H1 (cell line): ENCODE data around the gene ZNF189. TPM values are rescaled to one million over a fixed set of nuclear protein-coding genes. Genes with fewer than 3 reads are reported as not detected.

Source experiments
- CTCF ChIA-PET: fragments of 300-600 bp; sonication (Branson Sonifier 250); formaldehyde crosslinking; loops from one replicate; lab custom pipeline; 2021; ENCODE audit not compliant: partially characterized antibody; lab: Charles Lee
- POLR2A ChIA-PET: fragments of 300-600 bp; sonication (Branson Sonifier 250); formaldehyde crosslinking; loops from one replicate; lab custom pipeline; 2021; ENCODE audit warnings: inconsistent platforms; ENCODE audit not compliant: partially characterized antibody; lab: Charles Lee
- DNase-seq, 2 experiments: peaks; one replicate each; pipeline versions ENCODE4 v3.0.0 to v3.0.0-alpha.2; 2010 to 2022; ENCODE audit warnings: low spot score in 2 of 2, low read depth in 1 of 2, mixed read lengths in 1 of 2
- FAIRE-seq: peaks from 2 replicates; lab custom pipeline; 2011; peaks lifted over from hg19 to GRCh38; lab: Jason Lieb, UNC
- H2AFZ ChIP-seq: 2 replicates; pipeline ENCODE4 v1.8.1; 2012; ENCODE audit warnings: low read length, inconsistent platforms
- H2AK5ac ChIP-seq: 2 replicates; pipeline ENCODE4 v1.6.1; 2013; ENCODE audit warnings: low read depth, low read length
- H2BK120ac ChIP-seq: replicated peaks from 2 replicates; pipeline ENCODE3; 2013; ENCODE audit warnings: low read depth, low read length, inconsistent platforms
- H2BK12ac ChIP-seq: 2 replicates; pipeline ENCODE4 v1.6.1; 2013; ENCODE audit warnings: low read depth, low read length
- H2BK15ac ChIP-seq: 2 replicates; pipeline ENCODE4 v1.6.1; 2013; ENCODE audit warnings: low read length
- H2BK20ac ChIP-seq: 2 replicates; pipeline ENCODE4 v1.6.1; 2013; ENCODE audit warnings: low read length
- H2BK5ac ChIP-seq: 2 replicates; pipeline ENCODE4 v1.6.1; 2013; ENCODE audit warnings: low read depth, low read length
- H3K14ac ChIP-seq: 2 replicates; pipeline ENCODE4 v1.6.1; 2013; ENCODE audit warnings: inconsistent platforms; ENCODE audit not compliant: insufficient read length
- H3K18ac ChIP-seq: 2 replicates; pipeline ENCODE4 v1.6.1; 2013; ENCODE audit warnings: low read length; ENCODE audit errors: extremely low read depth
- H3K23ac ChIP-seq: 2 replicates; pipeline ENCODE4 v1.6.1; 2013; ENCODE audit warnings: inconsistent platforms; ENCODE audit not compliant: insufficient read length
- H3K23me2 ChIP-seq: 2 replicates; pipeline ENCODE4 v1.6.1; 2013; ENCODE audit warnings: low read depth, low read length
- H3K27ac ChIP-seq: 2 replicates; pipeline ENCODE4 v1.6.1; 2011; ENCODE audit warnings: low read depth, low read length, inconsistent platforms
- H3K27me3 ChIP-seq, 4 experiments: replicated peaks in 1 of 4; 1 replicate in 1 of 4; 2 replicates in 3 of 4; pipeline versions ENCODE4 v1.6.1 to v1.8.1; 2011 to 2013; ENCODE audit warnings: low read length in 3 of 4, mild to moderate bottlenecking in 3 of 4, inconsistent platforms in 2 of 4, mixed read lengths in 2 of 4, moderate library complexity in 1 of 4; ENCODE audit not compliant: control insufficient read depth in 3 of 4, insufficient read depth in 3 of 4; ENCODE audit errors: extremely low read depth in 1 of 4
- H3K36me3 ChIP-seq, 4 experiments: 2 replicates each; pipeline versions ENCODE4 v1.6.1 to v1.8.1; 2011 to 2013; ENCODE audit warnings: mild to moderate bottlenecking in 4 of 4, low read length in 3 of 4, moderate library complexity in 2 of 4, control low read depth in 1 of 4, inconsistent platforms in 1 of 4; ENCODE audit not compliant: insufficient read depth in 4 of 4, control insufficient read depth in 2 of 4
- H3K4ac ChIP-seq: replicated peaks from 2 replicates; pipeline ENCODE3; 2013; ENCODE audit warnings: low read length, low read depth, mixed read lengths, inconsistent platforms; ENCODE audit not compliant: insufficient read length
- H3K4me1 ChIP-seq, 4 experiments: replicated peaks in 1 of 4; 1 replicate in 1 of 4; 2 replicates in 3 of 4; pipeline versions ENCODE4 v1.6.1 to v1.8.1; 2011 to 2013; ENCODE audit warnings: low read length in 3 of 4, inconsistent platforms in 2 of 4, mixed read lengths in 1 of 4; ENCODE audit not compliant: insufficient read depth in 4 of 4, control insufficient read depth in 3 of 4
- H3K4me2 ChIP-seq, 2 experiments: 2 replicates each; pipeline versions ENCODE4 v1.6.1 to v1.8.1; 2011 to 2013; ENCODE audit warnings: low read depth in 2 of 2, low read length in 2 of 2, control low read depth in 1 of 2, inconsistent platforms in 1 of 2, mild to moderate bottlenecking in 1 of 2; ENCODE audit not compliant: insufficient read depth in 1 of 2
- H3K4me3 ChIP-seq, 4 experiments: fragments of 200-600, 300-600 bp in 1 of 4; sonication (generic), shearing (Covaris generic), sonication (Bioruptor Twin) in 1 of 4; 2 replicates each; pipeline versions ENCODE4 v1.5.1 to v1.8.1; 2011 to 2016; ENCODE audit warnings: low read length in 4 of 4, low read depth in 3 of 4, control low read depth in 2 of 4, inconsistent platforms in 2 of 4, mild to moderate bottlenecking in 2 of 4, mixed read lengths in 1 of 4, moderate library complexity in 1 of 4; ENCODE audit not compliant: insufficient read depth in 2 of 4; ENCODE audit errors: extremely low read depth in 1 of 4
- H3K56ac ChIP-seq: replicated peaks from 2 replicates; pipeline ENCODE3; 2013; ENCODE audit warnings: low read depth, mild to moderate bottlenecking, mixed read lengths, low read length, inconsistent platforms; ENCODE audit not compliant: insufficient read length
- H3K79me1 ChIP-seq: 2 replicates; pipeline ENCODE4 v1.6.1; 2013; ENCODE audit warnings: low read depth, low read length, control low read depth
- H3K79me2 ChIP-seq, 2 experiments: 2 replicates each; pipeline versions ENCODE4 v1.6.1 to v1.8.1; 2012 to 2013; ENCODE audit warnings: low read length in 2 of 2, mild to moderate bottlenecking in 2 of 2, inconsistent platforms in 1 of 2; ENCODE audit not compliant: insufficient read depth in 2 of 2, control insufficient read depth in 1 of 2
- H3K9ac ChIP-seq, 4 experiments: replicated peaks in 1 of 4; 1 replicate in 1 of 4; 2 replicates in 3 of 4; pipeline versions ENCODE4 v1.6.1 to v1.8.1; 2011 to 2013; ENCODE audit warnings: low read depth in 3 of 4, low read length in 3 of 4, control low read depth in 2 of 4, mild to moderate bottlenecking in 2 of 4, moderate library complexity in 2 of 4, inconsistent platforms in 1 of 4; ENCODE audit errors: extremely low read depth in 1 of 4
- H3K9me3 ChIP-seq, 2 experiments: 2 replicates each; pipeline versions ENCODE4 v1.6.1 to v1.8.1; 2012 to 2013; ENCODE audit warnings: mild to moderate bottlenecking in 2 of 2, moderate library complexity in 2 of 2, control low read depth in 1 of 2, inconsistent platforms in 1 of 2, low read depth in 1 of 2, low read length in 1 of 2, mixed read lengths in 1 of 2; ENCODE audit not compliant: insufficient read depth in 2 of 2
- H4K20me1 ChIP-seq, 2 experiments: replicated peaks in 1 of 2; 2 replicates each; pipeline versions ENCODE3 to v1.8.1; 2011 to 2013; ENCODE audit warnings: inconsistent platforms in 2 of 2, low read length in 2 of 2, mild to moderate bottlenecking in 1 of 2; ENCODE audit not compliant: insufficient read depth in 2 of 2, control insufficient read depth in 1 of 2
- H4K5ac ChIP-seq: 2 replicates; pipeline ENCODE4 v1.6.1; 2013; ENCODE audit warnings: low read length, low read depth, mixed read lengths, inconsistent platforms; ENCODE audit not compliant: insufficient read length
- H4K8ac ChIP-seq: 2 replicates; pipeline ENCODE4 v1.8.0; 2013; ENCODE audit warnings: mild to moderate bottlenecking, moderate library complexity, low read length, inconsistent platforms; ENCODE audit not compliant: insufficient read depth; ENCODE audit errors: extremely low read depth
- H4K91ac ChIP-seq: replicated peaks from 2 replicates; pipeline ENCODE3; 2013; ENCODE audit warnings: low read length, mixed read lengths, inconsistent platforms; ENCODE audit not compliant: insufficient read length
- CREB1 ChIP-seq: IDR thresholded peaks from 2 replicates; pipeline ENCODE4 v1.6.1; 2012; ENCODE audit warnings: inconsistent platforms
- KDM1A ChIP-seq: fragments of 200-600, 300-600 bp; sonication (generic); IDR thresholded peaks from 2 replicates; pipeline ENCODE4 v1.7.1; 2016; ENCODE audit warnings: mild to moderate bottlenecking, low read length, borderline replicate concordance
- MAFK ChIP-seq: IDR thresholded peaks from 2 replicates; pipeline ENCODE4 v1.6.1; 2012; ENCODE audit warnings: low read depth, mild to moderate bottlenecking, improper control_type of control experiment, low read length
- POLR2AphosphoS5 ChIP-seq: IDR thresholded peaks from 2 replicates; pipeline ENCODE4 v1.6.1; 2011; ENCODE audit warnings: low read depth, low read length
- TBP ChIP-seq: IDR thresholded peaks from 2 replicates; pipeline ENCODE4 v1.6.1; 2011; ENCODE audit warnings: low read depth, low read length, improper control_type of control experiment
- USF2 ChIP-seq: IDR thresholded peaks from 2 replicates; pipeline ENCODE4 v1.6.1; 2011; ENCODE audit warnings: low read length, improper control_type of control experiment
- ZNF274 ChIP-seq: IDR thresholded peaks from 2 replicates; pipeline ENCODE4 v1.7.0; 2012; ENCODE audit warnings: low read length, borderline replicate concordance; ENCODE audit errors: extremely low read depth
- polyA plus RNA-seq, 7 experiments: library from polyadenylated mRNA; depleted of rRNA in 3 of 7; stranded (reverse) in 5 of 7; unstranded in 2 of 7; fragments of >200 nt in 5 of 7; fragments of 200-250 nt in 2 of 7; gene quantifications; 1 replicate in 5 of 7; 2 replicates in 1 of 7; 4 replicates in 1 of 7; pipeline versions ENCODE4 v1.2.1 to v1.2.3, GENCODE V29; 2011 to 2013; ENCODE audit warnings: missing spikeins in 2 of 7, mixed read lengths in 2 of 7
- total RNA-seq: library from RNA; stranded (reverse); fragmentation: NEBNext Ultra II Directional; extraction: Animal tissue kit (Norgen Biotek cat#: 25700); gene quantifications from 2 replicates; pipeline ENCODE4 v1.2.1, GENCODE V29; 2021

The ZNF189 gene
- total and polyA plus RNA-seq, 2 of the 8 experiments (the other 6 are each of a cell fraction or from before 2014, with no cell fraction given): 1.9 to 12.3 TPM

DNA sequence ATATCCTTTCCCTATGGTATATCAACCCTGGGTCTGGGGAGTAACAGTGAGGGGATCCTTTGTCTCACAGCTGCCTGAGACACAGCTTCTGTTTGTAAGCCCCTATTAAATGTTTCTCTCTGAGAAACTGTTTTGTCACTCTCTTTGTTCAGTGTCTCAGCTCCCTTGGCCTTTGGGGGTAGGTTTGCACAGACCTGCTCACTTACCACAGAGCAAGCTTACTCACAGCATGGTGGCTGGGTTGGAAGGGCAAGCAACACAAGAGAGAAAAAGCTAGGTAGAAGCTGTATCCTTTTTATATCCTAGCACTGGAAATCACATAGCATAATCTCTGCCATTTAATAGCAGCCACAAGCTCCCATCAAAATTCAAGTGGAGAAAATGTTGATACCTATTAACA lies 18.4 kb upstream of the ZNF189 start:
- Histone ChIP-seq H3K4ac (no peak overlapping the region), H3K4me1 (peaks cover 0 to 3% (median 0%) of the 10 kb centered on the region in 4 experiments; a peak in 3 of 7 replicates), H3K18ac (no peak overlapping the region), H2BK15ac (no peak overlapping the region), H3K14ac (no peak overlapping the region), H3K79me2 (no peaks in the 10 kb centered on the region), H2BK20ac (no peak overlapping the region), H3K27ac (no peak overlapping the region), H3K23me2 (no peaks in the 10 kb centered on the region), H2BK120ac (no peak overlapping the region), H4K5ac (no peak overlapping the region), H4K8ac (no peak overlapping the region), H4K91ac (no peak overlapping the region), H3K9me3 (peaks cover 5% of the 10 kb centered on the region in 2 experiments; a peak in 2 of 4 replicates), H2AK5ac (no peak overlapping the region), H2BK12ac (no peak overlapping the region), H4K20me1 (no peaks in the 10 kb centered on the region), H3K56ac (no peak overlapping the region), H3K36me3 (no peaks in the 10 kb centered on the region), H3K9ac (no peak overlapping the region), H3K4me3 (no peak overlapping the region), H3K79me1 (no peaks in the 10 kb centered on the region), H3K27me3 (no peaks in the 10 kb centered on the region), H3K4me2 (no peak overlapping the region), H2AFZ (no peak overlapping the region), H2BK5ac (no peak overlapping the region), H3K23ac (no peak overlapping the region)
- ChIA-PET POLR2A (no interaction called here), CTCF (interaction anchor here (2.0 kb wide), 1 partner anchor 9 kb away, joined by 8 read pairs; no protein-coding TSS in a partner anchor)
- FAIRE-seq: no peak
- no peak for DNase-seq
- no peak for TF ChIP-seq POLR2AphosphoS5
- no peak for TF ChIP-seq ZNF274
- no peak for TF ChIP-seq KDM1A
- no peak for TF ChIP-seq USF2
- TF ChIP-seq TBP: no peak
- TF ChIP-seq CREB1: no peak
- TF ChIP-seq MAFK: no peak
